KBM-7 (cell line): ENCODE results near the gene MRPS17.

Experiments
- DNase-seq: peaks from one replicate; pipeline ENCODE4 v3.0.0-alpha.2; 2015
- in situ Hi-C: fragments of 300-500 bp; cut with MboI; formaldehyde crosslinking; loops from 2 replicates; pipeline ENCODE4 v1.14.3; 2020; ENCODE audit warnings: low sequenced_read_pairs, low pct_unique_long_range_greater_than_20kb, mixed read lengths

MRPS17 gene

DNA sequence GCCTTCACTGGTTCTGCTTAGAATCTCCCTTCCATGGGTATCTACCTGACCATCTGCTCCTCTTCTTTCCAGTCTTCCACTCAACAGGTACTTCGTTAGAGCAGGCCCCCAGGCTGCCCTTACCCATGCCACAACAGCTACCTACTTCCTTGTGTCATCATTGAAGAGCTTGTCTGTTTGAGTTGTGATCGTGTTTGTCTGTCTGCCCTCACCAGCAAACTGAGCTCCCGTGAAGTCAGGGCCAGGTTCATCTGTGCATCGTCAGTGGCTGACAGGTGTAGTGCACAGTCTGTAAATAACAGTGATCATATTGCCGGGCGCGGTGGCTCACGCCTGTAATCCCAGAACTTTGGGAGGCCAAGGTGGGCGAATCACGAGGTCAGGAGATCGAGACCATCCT, 17.7 kb downstream of the MRPS17 start:
- DNase-seq, result no peak
- in situ Hi-C loops, result no loop called here

DNA sequence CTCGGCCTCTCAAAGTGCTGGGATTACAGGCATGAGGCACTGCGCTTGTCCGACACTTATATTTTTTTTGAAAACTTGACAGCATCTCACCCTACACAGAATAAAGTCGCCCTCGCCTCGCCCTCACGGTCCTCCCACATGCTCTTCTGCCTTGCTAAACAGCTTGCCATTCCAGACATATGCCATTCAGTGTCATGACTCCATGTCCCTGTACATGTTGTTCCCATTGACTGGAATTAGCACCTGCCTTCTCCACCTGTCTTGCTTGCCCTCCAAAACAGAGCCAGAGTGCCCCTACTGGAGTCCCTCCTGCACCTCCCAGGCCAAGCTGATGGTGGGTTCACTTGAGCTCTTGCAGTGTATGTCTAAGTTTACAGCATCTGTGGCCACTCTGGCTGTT, 18.9 kb downstream of the MRPS17 start:
- in situ Hi-C loops, result no loop called here

GRCh38 chr7:55970978-55971377, 19.3 kb downstream of the MRPS17 start:
- in situ Hi-C loops, result no loop called here
- DNase-seq, result no peak

More for the DNA sequence above, 18.9 kb downstream of the MRPS17 start:
- DNase-seq, result no peak

DNA sequence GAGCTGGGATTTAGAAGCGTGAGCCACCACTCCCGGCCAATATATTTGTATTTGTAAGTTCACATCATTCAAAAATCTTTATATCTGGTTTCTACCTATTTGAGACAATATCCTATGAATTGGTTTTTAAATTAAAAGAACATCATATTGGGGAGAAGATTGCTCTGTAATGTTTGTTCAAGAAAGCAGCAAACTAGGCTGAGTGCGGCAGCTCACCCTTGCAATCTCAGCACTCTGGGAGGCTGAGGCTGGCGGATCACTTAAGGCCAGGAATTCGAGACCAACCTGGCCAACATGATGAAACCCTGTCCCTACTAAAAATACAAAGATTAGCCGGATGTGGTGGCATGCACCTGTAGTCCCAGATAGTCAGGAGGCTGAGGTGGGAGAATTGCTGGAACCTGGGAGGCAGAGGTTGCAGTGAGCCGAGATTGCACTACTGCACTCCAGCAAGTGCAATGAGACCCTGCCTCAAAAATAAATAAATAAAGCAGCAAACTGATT, 22.1 kb downstream of the MRPS17 start:
- DNase-seq, result no peak
- in situ Hi-C loops, result no loop called here

DNA sequence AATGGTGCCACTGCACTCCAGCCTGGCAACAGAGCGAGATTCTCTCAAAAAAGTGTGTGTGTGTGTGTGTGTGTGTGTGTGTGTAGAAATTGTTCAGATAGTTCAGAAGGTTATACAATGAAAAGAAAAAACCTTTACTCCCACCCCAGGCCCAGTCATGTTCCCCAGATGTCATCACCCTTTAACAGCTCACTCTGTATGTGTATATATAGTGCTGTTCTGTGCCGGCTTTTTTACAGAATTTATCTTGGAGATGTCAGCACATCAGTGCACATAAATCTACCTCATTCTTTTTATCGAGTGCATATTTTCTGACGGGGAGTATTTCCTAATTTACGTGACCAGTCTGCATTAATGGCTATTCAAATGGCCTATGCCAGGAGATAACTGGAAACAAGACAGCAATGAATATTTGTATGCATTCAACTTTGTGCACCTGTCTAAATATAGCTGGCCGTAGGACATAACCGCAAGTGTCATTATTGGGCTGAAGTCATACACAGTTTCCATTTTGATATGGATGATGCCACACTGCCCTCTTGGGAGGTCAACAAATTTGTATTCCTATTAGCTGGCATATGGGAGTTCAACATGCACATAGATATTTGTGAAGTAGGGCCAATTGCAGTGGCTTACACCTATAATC, 24.4 kb downstream of the MRPS17 start:
- in situ Hi-C loops, result no loop called here

GRCh38 chr7:55977831-55978230, 26.2 kb downstream of the MRPS17 start:
- no peak for DNase-seq
- in situ Hi-C loops, result no loop called here

More for the DNA sequence above, 24.4 kb downstream of the MRPS17 start:
- no peak for DNase-seq

DNA sequence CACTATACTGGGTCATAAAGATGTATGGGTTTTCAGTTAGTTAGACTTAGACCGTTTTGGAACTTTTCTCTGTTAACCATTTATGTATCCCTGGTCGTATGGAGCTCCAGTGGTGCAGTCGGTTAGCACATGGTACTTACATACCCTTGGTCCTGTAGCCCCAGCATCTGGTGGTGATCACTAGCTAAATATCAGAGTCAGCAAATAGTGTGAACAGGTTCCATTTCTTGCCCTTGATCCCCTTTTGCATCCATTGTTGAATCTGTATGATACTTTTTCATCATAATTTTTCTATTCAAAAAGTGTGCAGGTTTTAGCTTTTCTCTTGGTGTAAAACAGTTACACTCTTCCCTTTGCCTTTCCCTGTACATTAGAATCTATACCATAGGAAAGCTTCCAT, 28.6 kb downstream of the MRPS17 start:
- in situ Hi-C loops, result no loop called here

DNA sequence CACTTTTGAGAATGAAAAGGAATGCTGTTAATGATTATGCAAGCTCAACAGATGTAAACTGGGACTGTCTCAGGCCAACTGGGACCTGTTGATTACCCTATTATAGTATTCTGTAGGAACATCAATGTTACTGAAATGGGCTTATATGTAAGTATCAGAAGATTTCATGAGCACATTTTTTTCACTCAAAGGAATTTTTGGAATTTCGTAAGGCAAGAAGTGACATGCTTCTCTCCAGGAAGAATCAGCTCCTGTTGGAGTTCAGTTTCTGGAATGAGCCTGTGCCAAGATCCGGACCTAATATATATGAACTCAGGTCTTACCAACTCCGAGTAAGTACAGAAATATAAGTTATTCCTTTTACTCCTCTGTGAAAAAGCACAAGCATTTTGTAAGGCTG, 31.9 kb downstream of the MRPS17 start:
- in situ Hi-C loops, result no loop called here
- no peak for DNase-seq

More for the DNA sequence above, 28.6 kb downstream of the MRPS17 start:
- no peak for DNase-seq

DNA sequence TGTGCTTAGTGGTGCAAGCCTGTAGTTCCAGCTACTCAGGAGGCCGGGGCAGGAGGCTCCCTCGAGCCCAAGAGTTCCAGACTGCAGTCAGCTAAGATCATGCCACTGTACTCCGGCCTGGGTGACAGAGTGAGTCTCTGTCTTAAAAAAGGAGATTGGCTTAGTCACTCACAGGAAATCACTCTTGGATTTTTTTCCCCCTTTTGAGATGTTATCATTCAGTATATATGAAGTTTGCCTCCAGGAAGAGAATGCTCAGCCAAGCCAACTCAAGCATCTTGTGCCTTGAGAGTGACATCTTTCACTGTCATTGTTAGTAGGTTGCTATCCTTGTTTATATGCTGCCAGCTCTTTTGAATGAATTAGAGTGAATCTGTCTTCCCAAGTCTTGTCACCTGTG, 40.7 kb downstream of the MRPS17 start:
- DNase-seq, result no peak
- in situ Hi-C loops, result no loop called here

DNA sequence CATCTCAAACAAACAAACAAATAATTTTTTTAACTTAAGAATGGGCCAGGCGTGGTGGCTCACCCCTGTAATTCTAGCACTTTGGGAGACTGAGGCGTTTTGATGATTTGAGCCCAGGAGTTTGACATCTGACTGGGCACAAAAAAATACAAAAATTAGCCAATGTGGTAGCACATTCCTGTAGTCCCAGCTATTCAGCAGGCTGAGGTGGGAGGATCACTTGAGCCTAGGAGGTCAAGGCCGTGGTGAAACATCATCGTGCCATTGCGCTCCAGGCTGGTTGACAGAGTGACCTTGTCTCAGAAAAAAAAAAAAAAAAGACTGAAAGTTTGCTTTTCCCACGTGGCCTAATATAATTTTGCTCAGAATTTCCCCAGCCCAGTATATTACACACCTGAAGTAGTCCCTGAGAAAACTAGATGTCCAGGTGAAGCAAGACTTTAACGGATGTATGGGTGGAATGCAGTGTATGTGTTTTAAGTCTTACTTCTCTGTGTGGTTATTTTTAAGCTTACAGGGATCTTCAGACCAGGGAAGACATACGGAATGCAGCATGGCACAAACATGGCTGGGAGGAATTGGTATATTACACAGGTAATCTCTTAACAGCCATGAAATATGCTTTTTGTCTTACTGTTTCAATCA, 45.3 kb downstream of the MRPS17 start:
- in situ Hi-C loops, result no loop called here
- no peak for DNase-seq

DNA sequence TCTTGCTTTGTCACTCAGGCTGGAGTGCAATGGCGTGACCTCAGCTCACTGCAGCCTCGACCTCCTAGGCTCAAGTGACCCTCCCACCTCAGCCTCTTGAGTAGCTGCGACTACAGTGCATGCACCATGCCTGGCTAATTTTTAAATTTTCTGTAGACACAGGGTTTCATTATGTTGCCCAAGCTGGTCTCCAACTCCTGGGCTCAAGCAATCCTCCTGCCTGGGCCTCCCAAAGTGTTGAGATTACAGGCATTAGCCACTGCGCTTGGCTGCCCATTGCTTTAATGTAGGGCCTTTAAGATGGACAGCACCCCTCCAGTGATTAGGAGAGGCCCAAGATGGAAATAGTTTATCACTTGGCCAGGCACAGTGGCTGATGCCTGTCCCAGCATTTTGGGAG, 52.1 kb downstream of the MRPS17 start:
- in situ Hi-C loops, result no loop called here
- DNase-seq, result no peak
